H9 (cell line): ENCODE measurements around the gene GPR156. TPM values are rescaled to one million over a fixed set of nuclear protein-coding genes. Genes with fewer than 3 reads are reported as not detected.
"Not testable (repeated sequence)": the region's sequence is repeated elsewhere in the genome, so short reads cannot be mapped to it uniquely, and the experiment has no call there.

Experiments
- DNase-seq: peaks from one replicate; pipeline ENCODE4 v3.0.0-alpha.2; 2017
- H2AFZ ChIP-seq: one replicate; pipeline ENCODE4 v1.6.1; 2013; ENCODE audit warnings: mild to moderate bottlenecking, low read length, control low read depth, moderate library complexity
- H2AK5ac ChIP-seq: 2 replicates; pipeline ENCODE4 v1.6.1; 2013; ENCODE audit warnings: low read length, control low read depth, mixed read lengths; ENCODE audit not compliant: insufficient read length
- H2BK120ac ChIP-seq: one replicate; pipeline ENCODE4 v1.6.1; 2013; ENCODE audit warnings: low read depth, mild to moderate bottlenecking, low read length, control low read depth, inconsistent platforms; ENCODE audit not compliant: poor library complexity, severe bottlenecking
- H2BK12ac ChIP-seq: 2 replicates; pipeline ENCODE4 v1.6.1; 2013; ENCODE audit warnings: low read length, control low read depth, mixed read lengths, low read depth; ENCODE audit not compliant: insufficient read length
- H2BK15ac ChIP-seq: 2 replicates; pipeline ENCODE4 v1.6.1; 2013; ENCODE audit warnings: low read depth, low read length, control low read depth
- H2BK20ac ChIP-seq: one replicate; pipeline ENCODE4 v1.6.1; 2013; ENCODE audit warnings: low read depth, mild to moderate bottlenecking, low read length, control low read depth, inconsistent platforms; ENCODE audit not compliant: poor library complexity, severe bottlenecking
- H2BK5ac ChIP-seq: 2 replicates; pipeline ENCODE4 v1.6.1; 2013; ENCODE audit warnings: low read length, control low read depth, mixed read lengths; ENCODE audit not compliant: insufficient read length
- H3K14ac ChIP-seq: 2 replicates; pipeline ENCODE4 v1.6.1; 2013; ENCODE audit warnings: low read length, control low read depth; ENCODE audit not compliant: insufficient read depth
- H3K18ac ChIP-seq: 2 replicates; pipeline ENCODE4 v1.6.1; 2013; ENCODE audit warnings: low read depth, mild to moderate bottlenecking, mixed read lengths, low read length, control low read depth; ENCODE audit not compliant: insufficient read length
- H3K23ac ChIP-seq: 2 replicates; pipeline ENCODE4 v1.6.1; 2013; ENCODE audit warnings: low read length, control low read depth, mixed read lengths, low read depth; ENCODE audit not compliant: insufficient read length
- H3K23me2 ChIP-seq: 2 replicates; pipeline ENCODE4 v1.6.1; 2013; ENCODE audit warnings: low read depth, mild to moderate bottlenecking, mixed read lengths, low read length, control low read depth; ENCODE audit not compliant: insufficient read length, poor library complexity, severe bottlenecking
- H3K27ac ChIP-seq: 2 replicates; pipeline ENCODE4 v1.5.1; 2013; ENCODE audit warnings: low read length, control low read depth, mixed read lengths, low read depth; ENCODE audit not compliant: insufficient read length
- H3K27me3 ChIP-seq: 2 replicates; pipeline ENCODE4 v1.6.1; 2013; ENCODE audit warnings: low read length, control low read depth, inconsistent platforms; ENCODE audit not compliant: insufficient read depth
- H3K4ac ChIP-seq: 2 replicates; pipeline ENCODE4 v1.6.1; 2013; ENCODE audit warnings: low read depth, mild to moderate bottlenecking, control low read depth, inconsistent platforms, low read length, moderate library complexity
- H3K4me1 ChIP-seq: 2 replicates; pipeline ENCODE4 v1.6.1; 2013; ENCODE audit warnings: low read length, control low read depth, inconsistent platforms; ENCODE audit not compliant: insufficient read depth
- H3K4me2 ChIP-seq: 2 replicates; pipeline ENCODE4 v1.6.1; 2013; ENCODE audit warnings: low read length, control low read depth, mixed read lengths; ENCODE audit not compliant: insufficient read length, insufficient read depth
- H3K56ac ChIP-seq: 2 replicates; pipeline ENCODE4 v1.6.1; 2013; ENCODE audit warnings: low read depth, mild to moderate bottlenecking, mixed read lengths, low read length, control low read depth; ENCODE audit not compliant: insufficient read length
- H3K79me1 ChIP-seq: 2 replicates; pipeline ENCODE4 v1.6.1; 2013; ENCODE audit warnings: low read depth, mild to moderate bottlenecking, moderate library complexity, low read length, control low read depth, inconsistent platforms; ENCODE audit not compliant: insufficient read depth, poor library complexity, severe bottlenecking
- H3K79me2 ChIP-seq: 2 replicates; pipeline ENCODE4 v1.6.1; 2013; ENCODE audit warnings: low read length, control low read depth, inconsistent platforms; ENCODE audit not compliant: insufficient read depth
- H3K9ac ChIP-seq: 2 replicates; pipeline ENCODE4 v1.6.1; 2013; ENCODE audit warnings: low read length, control low read depth, mixed read lengths; ENCODE audit not compliant: insufficient read length; ENCODE audit errors: extremely low read depth
- H3K9me3 ChIP-seq: one replicate; pipeline ENCODE4 v1.6.1; 2013; ENCODE audit warnings: low read depth, low read length, inconsistent platforms; ENCODE audit not compliant: control insufficient read depth
- H3T11ph ChIP-seq: one replicate; pipeline ENCODE4 v1.6.1; 2013; ENCODE audit warnings: mild to moderate bottlenecking, low read length, control low read depth, inconsistent platforms
- H4K20me1 ChIP-seq: one replicate; pipeline ENCODE4 v1.6.1; 2013; ENCODE audit not compliant: control insufficient read depth, insufficient read length, insufficient read depth
- H4K5ac ChIP-seq: 2 replicates; pipeline ENCODE4 v1.6.1; 2013; ENCODE audit warnings: low read depth, mild to moderate bottlenecking, mixed read lengths, low read length, control low read depth; ENCODE audit not compliant: insufficient read length
- H4K8ac ChIP-seq: replicated peaks from 2 replicates; pipeline ENCODE4 v1.6.1; 2013; ENCODE audit warnings: low read length, control low read depth, mixed read lengths, low read depth; ENCODE audit not compliant: insufficient read length
- H4K91ac ChIP-seq: 2 replicates; pipeline ENCODE4 v1.6.1; 2013; ENCODE audit warnings: low read depth, mild to moderate bottlenecking, moderate library complexity, mixed read lengths, low read length, control low read depth; ENCODE audit not compliant: insufficient read length
- H3K27ac Mint-ChIP-seq, 3 experiments: 2 replicates in 2 of 3; 3 replicates in 1 of 3; pipeline ENCODE4 v1.8.0; 2020 to 2021; ENCODE audit warnings: mixed read lengths in 3 of 3, mild to moderate bottlenecking in 1 of 3, moderate library complexity in 1 of 3
- H3K27me3 Mint-ChIP-seq: 2 replicates; pipeline ENCODE4 v1.8.0; 2021; ENCODE audit warnings: low read depth, mild to moderate bottlenecking, moderate library complexity, mixed read lengths
- H3K36me3 Mint-ChIP-seq, 3 experiments: 2 replicates in 2 of 3; 3 replicates in 1 of 3; pipeline ENCODE4 v1.8.0; 2020 to 2021; ENCODE audit warnings: low read depth in 3 of 3, mixed read lengths in 3 of 3; ENCODE audit not compliant: insufficient read depth in 1 of 3
- H3K4me1 Mint-ChIP-seq, 2 experiments: 2 replicates each; pipeline ENCODE4 v1.8.0; 2020; ENCODE audit warnings: mixed read lengths in 2 of 2
- H3K4me3 Mint-ChIP-seq, 2 experiments: 2 replicates in 1 of 2; 3 replicates in 1 of 2; pipeline ENCODE4 v1.8.0; 2020 to 2021; ENCODE audit warnings: mild to moderate bottlenecking in 2 of 2, mixed read lengths in 2 of 2, moderate library complexity in 1 of 2
- H3K9me3 Mint-ChIP-seq, 2 experiments: 2 replicates in 1 of 2; 3 replicates in 1 of 2; pipeline ENCODE4 v1.8.0; 2020; ENCODE audit warnings: mild to moderate bottlenecking in 2 of 2, mixed read lengths in 2 of 2, moderate library complexity in 1 of 2
- WGBS: extraction: QIAGEN DNeasy Blood & Tissue Kit; methylation state at CpG from one replicate; pipeline ENCODE4 v1.1.7; 2013; ENCODE audit warnings: missing lambda C conversion rate, low lambda C conversion rate, mixed read lengths; ENCODE audit not compliant: insufficient read length; ENCODE audit errors: extremely low coverage; 5-methylcytosine and 5-hydroxymethylcytosine counted together
- total RNA-seq: library from RNA; stranded (reverse); gene quantifications from 2 replicates; pipeline ENCODE4 v1.2.1, GENCODE V29; 2021
- TF ChIP-seq, protein P1 (sequence below): fragments of 200-600 bp; sonication (generic); conservative IDR thresholded peaks from 3 replicates; pipeline ENCODE4 v1.8.0; 2021; ENCODE audit warnings: antibody characterized with exemption, mild to moderate bottlenecking

The GPR156 gene
- total RNA-seq, 1 experiment from 2014 or later = 1.8 TPM

- Histone ChIP-seq H2BK15ac (no peak overlapping the region), H4K8ac (no peak overlapping the region), H4K5ac (no peak overlapping the region), H3K9ac (no peak overlapping the region), H3K4me2 (no peak overlapping the region), H3K9me3 (peaks cover 6% of the 10 kb centered on the region), H3K27ac (no peak overlapping the region), H3K79me1 (no peaks in the 10 kb centered on the region), H2BK12ac (no peak overlapping the region), H3T11ph (no peak overlapping the region), H3K4ac (no peak overlapping the region), H2BK5ac (no peak overlapping the region), H3K23me2 (no peaks in the 10 kb centered on the region), H2BK20ac (no peak overlapping the region), H4K91ac (no peak overlapping the region), H3K14ac (no peak overlapping the region), H3K4me1 (no peaks in the 10 kb centered on the region), H3K27me3 (no peaks in the 10 kb centered on the region; the same call in 1 of the 2 replicates), H2AFZ (no peak overlapping the region), H2AK5ac (no peak overlapping the region), H3K23ac (no peak overlapping the region), H4K20me1 (no peaks in the 10 kb centered on the region), H2BK120ac (no peak overlapping the region), H3K56ac (no peak overlapping the region), H3K18ac (no peak overlapping the region), H3K79me2 (no peaks in the 10 kb centered on the region)
- TF ChIP-seq, protein P1, sequence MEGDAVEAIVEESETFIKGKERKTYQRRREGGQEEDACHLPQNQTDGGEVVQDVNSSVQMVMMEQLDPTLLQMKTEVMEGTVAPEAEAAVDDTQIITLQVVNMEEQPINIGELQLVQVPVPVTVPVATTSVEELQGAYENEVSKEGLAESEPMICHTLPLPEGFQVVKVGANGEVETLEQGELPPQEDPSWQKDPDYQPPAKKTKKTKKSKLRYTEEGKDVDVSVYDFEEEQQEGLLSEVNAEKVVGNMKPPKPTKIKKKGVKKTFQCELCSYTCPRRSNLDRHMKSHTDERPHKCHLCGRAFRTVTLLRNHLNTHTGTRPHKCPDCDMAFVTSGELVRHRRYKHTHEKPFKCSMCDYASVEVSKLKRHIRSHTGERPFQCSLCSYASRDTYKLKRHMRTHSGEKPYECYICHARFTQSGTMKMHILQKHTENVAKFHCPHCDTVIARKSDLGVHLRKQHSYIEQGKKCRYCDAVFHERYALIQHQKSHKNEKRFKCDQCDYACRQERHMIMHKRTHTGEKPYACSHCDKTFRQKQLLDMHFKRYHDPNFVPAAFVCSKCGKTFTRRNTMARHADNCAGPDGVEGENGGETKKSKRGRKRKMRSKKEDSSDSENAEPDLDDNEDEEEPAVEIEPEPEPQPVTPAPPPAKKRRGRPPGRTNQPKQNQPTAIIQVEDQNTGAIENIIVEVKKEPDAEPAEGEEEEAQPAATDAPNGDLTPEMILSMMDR = no peak
- H3K27me3 Mint-ChIP-seq = peaks cover 4% of the 10 kb centered on the region; the same call in 1 of the 2 replicates
- H3K9me3 Mint-ChIP-seq = peaks cover 28 to 30% of the 10 kb centered on the region in 2 experiments
- H3K4me1 Mint-ChIP-seq = no peaks in the 10 kb centered on the region
- no peak for DNase-seq
- no peak overlapping the region for H3K4me3 Mint-ChIP-seq
- H3K36me3 Mint-ChIP-seq = peaks cover 12 to 24% (median 18%) of the 10 kb centered on the region in 3 experiments
- H3K27ac Mint-ChIP-seq = no peak overlapping the region
Observed at GRCh38 chr3:120156699-120157098, 128.3 kb downstream of the GPR156 start.

DNA sequence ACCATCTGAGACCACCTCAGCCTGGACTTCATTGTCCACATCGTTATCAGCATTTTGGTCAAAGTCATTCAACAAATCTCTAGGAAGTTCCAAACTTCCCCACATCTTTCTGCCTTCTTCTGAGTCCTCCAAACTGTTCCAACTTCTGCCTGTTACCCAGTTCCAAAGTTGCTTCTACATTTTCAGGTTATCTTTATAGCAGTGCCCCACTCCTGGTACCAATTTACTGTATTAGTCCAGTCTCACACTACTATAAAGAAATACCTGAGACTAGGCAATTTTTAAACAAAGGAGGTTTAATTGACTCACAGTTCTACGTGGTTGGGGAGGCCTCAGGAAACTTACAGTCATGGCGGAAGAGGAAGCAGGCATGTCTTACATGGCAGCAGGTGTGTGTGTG, 129.3 kb downstream of the GPR156 start:
- not testable (repeated sequence) for H2BK5ac ChIP-seq, H3K27me3 Mint-ChIP-seq
- peaks cover 28 to 30% of the 10 kb centered on the region in 2 experiments for H3K9me3 Mint-ChIP-seq

More for the DNA sequence above, 129.3 kb downstream of the GPR156 start:
- H2BK12ac ChIP-seq, H3K9ac ChIP-seq, H2BK20ac ChIP-seq, H2BK15ac ChIP-seq, H3K79me2 ChIP-seq, H2BK120ac ChIP-seq, H4K8ac ChIP-seq, H3K4me1 ChIP-seq, H3K23me2 ChIP-seq, H3K14ac ChIP-seq, H4K5ac ChIP-seq, H4K91ac ChIP-seq, H3K18ac ChIP-seq, H2AK5ac ChIP-seq, H3K4ac ChIP-seq, H2AFZ ChIP-seq, H3K4me1 Mint-ChIP-seq, H4K20me1 ChIP-seq, DNase-seq, H3K56ac ChIP-seq, H3K79me1 ChIP-seq, H3T11ph ChIP-seq, H3K4me3 Mint-ChIP-seq, H3K27ac ChIP-seq, H3K27ac Mint-ChIP-seq, H3K9me3 ChIP-seq, H3K4me2 ChIP-seq, H3K27me3 ChIP-seq, H3K23ac ChIP-seq: not testable (repeated sequence)
- no CpG with 5 or more reads among the region's 3 CpGs for WGBS
- peaks cover 12 to 24% (median 18%) of the 10 kb centered on the region in 3 experiments for H3K36me3 Mint-ChIP-seq
